Body of pancreas (tissue), 4 donors: ENCODE measurements around the gene SNAPC3. TPM values are rescaled to one million over a fixed set of nuclear protein-coding genes. Genes with fewer than 3 reads are reported as not detected.

Experiments used
- ATAC-seq: fragments of 150-250 bp; one replicate; pipeline ENCODE4 v1.9.1; 2016
- DNase-seq, 4 donors: peaks; one replicate each; pipeline ENCODE4 v3.0.0-alpha.2; 2019
- H3K27ac ChIP-seq, 4 donors: fragments of 200-600 bp; sonication (generic); 1 replicate in 3 of 4; 2 replicates in 1 of 4; pipeline versions ENCODE4 v1.5.1 to v1.6.1; 2016 to 2019; ENCODE audit warnings: mild to moderate bottlenecking in 1 of 4, mixed read lengths in 1 of 4, moderate library complexity in 1 of 4
- H3K27me3 ChIP-seq, 2 donors: fragments of 200-600 bp; sonication (generic); one replicate each; pipeline ENCODE4 v1.6.0; 2016; ENCODE audit warnings: mild to moderate bottlenecking in 1 of 2
- H3K36me3 ChIP-seq, 2 donors: fragments of 200-600 bp; sonication (generic); replicated peaks in 1 of 2; 2 replicates each; pipeline ENCODE4 v1.5.1; 2016; ENCODE audit warnings: low read depth in 2 of 2; ENCODE audit not compliant: insufficient read depth in 1 of 2
- H3K4me1 ChIP-seq: fragments of 200-600 bp; sonication (generic); one replicate; pipeline ENCODE4 v1.6.0; 2016
- H3K4me3 ChIP-seq, 2 donors: fragments of 200-600 bp; sonication (generic); 1 replicate in 1 of 2; 2 replicates in 1 of 2; pipeline ENCODE4 v1.5.1; 2016 to 2019
- H3K9me3 ChIP-seq, 3 donors: fragments of 200-600 bp; sonication (generic); 1 replicate in 2 of 3; 2 replicates in 1 of 3; pipeline ENCODE4 v1.5.1; 2016
- POLR2A ChIP-seq, 3 donors: fragments of 450-650 bp; IDR thresholded peaks; one replicate each; pipeline ENCODE4 v1.6.1; 2016; ENCODE audit warnings: antibody characterized with exemption in 3 of 3, mild to moderate bottlenecking in 2 of 3
- WGBS, 2 donors: methylation state at CpG; one replicate each; pipeline ENCODE4 v1.1.5; 2017; 5-methylcytosine and 5-hydroxymethylcytosine counted together
- intact Hi-C: fragments of 100-400 bp; cut with DNase I; formaldehyde crosslinking; loops from one replicate; pipeline ENCODE4 v1.15.1; 2023
- small RNA-seq: library from RNA; depleted of rRNA; stranded (forward); fragments of <200 nt; gene quantifications from one replicate; pipeline ENCODE3, GENCODE V24; 2016
- total RNA-seq, 2 donors: library from RNA; depleted of rRNA; stranded (reverse); fragments of >200 nt; gene quantifications; one replicate each; pipeline ENCODE4 v1.1.0, GENCODE V29; 2016
- TF ChIP-seq, protein P1 (sequence below), 7 experiments: fragments of 450-650 bp in 4 of 7; fragments of 200-600 bp in 3 of 7; sonication (generic) in 3 of 7; IDR thresholded peaks; one replicate each; pipeline ENCODE4 v1.5.1; 2016 to 2019; ENCODE audit warnings: antibody characterized with exemption in 7 of 7

Gene SNAPC3
- total RNA-seq, 2 donors from 2014 or later, result 21.8 to 31.6 TPM

DNA sequence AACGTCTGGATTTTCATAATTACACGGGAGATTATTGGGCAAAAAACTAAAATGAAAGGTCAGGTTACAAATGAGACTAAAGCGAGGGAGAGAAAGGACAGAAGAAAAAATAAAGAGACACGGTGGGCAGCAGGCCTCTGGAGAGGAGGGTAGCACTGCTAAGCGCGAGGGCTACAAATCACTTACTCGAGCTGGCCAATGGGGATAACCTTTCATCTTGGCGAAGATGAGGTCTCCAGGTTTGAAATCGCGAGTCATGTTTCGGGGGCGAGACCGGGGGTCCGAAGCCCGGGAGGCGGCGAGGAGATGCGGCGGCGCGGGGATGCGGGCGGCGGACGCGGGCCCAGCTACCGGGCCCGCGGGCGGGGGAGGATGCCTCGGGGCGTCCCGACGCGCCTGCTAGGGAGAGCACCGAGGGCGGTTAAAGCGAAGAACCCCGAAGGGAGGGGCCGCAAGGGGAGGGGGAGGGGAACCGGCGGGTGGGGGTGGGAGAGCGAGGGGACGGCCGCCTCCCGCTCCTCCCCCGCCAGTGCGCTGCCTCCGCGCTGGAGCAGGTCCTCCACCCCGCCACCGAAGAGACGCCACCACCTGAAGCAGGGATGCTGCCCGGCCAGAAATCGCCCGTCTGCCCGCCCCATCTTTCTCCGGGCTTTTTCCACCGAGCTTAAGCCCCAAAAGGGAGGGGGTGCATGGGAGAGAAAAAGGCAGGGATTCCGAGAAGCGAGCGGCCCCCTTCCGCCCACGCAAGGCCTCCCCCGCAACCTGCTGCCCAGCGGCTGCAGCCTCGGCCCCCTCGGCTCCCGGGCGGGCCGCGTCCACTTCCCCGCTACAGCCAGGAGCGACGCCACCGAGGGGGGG, 87.5 kb downstream of the SNAPC3 start:
- peak in 3 of 4 donors; percentile 22 to 33 (median 24) for DNase-seq

DNA sequence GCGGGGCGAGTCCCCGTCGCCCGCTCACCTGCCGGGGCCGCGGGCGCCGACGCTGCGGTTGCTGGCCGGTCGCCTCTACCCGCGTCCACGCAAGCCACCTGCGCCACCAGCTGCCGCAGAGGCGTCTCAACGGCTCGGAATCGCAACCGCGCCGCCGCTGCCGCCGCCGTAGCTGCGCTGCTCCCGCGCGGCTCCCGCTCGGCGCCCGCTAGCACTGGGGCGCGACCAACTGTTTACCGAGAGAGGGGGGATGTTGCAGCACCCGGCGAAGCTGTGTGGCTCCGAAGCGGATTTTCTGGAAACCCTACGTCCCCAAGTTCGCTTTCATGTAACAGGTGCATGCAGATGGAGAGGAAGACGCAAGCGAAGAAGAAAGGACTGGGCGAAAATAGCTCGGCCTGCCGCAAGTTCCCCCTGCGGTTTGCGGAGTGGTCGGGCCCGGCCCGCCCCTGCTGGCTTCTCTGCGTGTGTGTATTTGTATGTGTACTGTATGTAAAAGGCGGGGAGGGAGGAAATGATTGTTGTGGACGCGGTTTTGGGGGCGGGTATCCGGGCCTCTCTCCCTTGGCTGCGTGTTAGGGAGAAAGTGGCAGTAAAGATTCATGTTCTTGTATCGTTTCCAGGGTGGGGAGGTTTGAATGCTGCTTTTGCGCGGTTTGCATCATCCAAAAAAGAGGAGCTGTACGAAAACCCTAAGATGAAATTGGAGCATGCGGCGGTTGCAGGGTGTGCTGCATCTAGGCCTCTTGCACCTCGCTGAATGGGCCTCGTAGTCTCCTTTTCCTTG, 88.3 kb downstream of the SNAPC3 start, which contains the start of gene PSIP1:
TSS of gene PSIP1 (minus strand) at position 182 of the 787 bp plus-strand sequence. CDS start 782 bp downstream, outside the sequence.
- WGBS, 2 donors, result 0% methylated on average over 31 to 72 of the region's 72 CpGs
- intact Hi-C loops, result no loop called here
- DNase-seq, result peak; percentile 58 to 74 (median 72)
- peak; percentile 94 for ATAC-seq
- peaks cover 11% of the 10 kb centered on the region for H3K4me1 ChIP-seq
- H3K27me3 ChIP-seq, result no peaks in the 10 kb centered on the region
- peak; percentile 59 to 62 (median 62) for TF ChIP-seq POLR2A (IDR thresholded peaks at IDR 0.05)
- TF ChIP-seq, protein P1, sequence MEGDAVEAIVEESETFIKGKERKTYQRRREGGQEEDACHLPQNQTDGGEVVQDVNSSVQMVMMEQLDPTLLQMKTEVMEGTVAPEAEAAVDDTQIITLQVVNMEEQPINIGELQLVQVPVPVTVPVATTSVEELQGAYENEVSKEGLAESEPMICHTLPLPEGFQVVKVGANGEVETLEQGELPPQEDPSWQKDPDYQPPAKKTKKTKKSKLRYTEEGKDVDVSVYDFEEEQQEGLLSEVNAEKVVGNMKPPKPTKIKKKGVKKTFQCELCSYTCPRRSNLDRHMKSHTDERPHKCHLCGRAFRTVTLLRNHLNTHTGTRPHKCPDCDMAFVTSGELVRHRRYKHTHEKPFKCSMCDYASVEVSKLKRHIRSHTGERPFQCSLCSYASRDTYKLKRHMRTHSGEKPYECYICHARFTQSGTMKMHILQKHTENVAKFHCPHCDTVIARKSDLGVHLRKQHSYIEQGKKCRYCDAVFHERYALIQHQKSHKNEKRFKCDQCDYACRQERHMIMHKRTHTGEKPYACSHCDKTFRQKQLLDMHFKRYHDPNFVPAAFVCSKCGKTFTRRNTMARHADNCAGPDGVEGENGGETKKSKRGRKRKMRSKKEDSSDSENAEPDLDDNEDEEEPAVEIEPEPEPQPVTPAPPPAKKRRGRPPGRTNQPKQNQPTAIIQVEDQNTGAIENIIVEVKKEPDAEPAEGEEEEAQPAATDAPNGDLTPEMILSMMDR (IDR thresholded peaks at IDR 0.05), result peak in 4 of 7 experiments; percentile 23 to 59 (median 39)
- no peaks in the 10 kb centered on the region for H3K9me3 ChIP-seq
- peak within 1 kb of the TSS; percentile 80 to 93 (median 88) for H3K27ac ChIP-seq
- H3K4me3 ChIP-seq, result peak within 1 kb of the TSS; percentile 74 to 98
- no peaks in the 10 kb centered on the region for H3K36me3 ChIP-seq

More for the DNA sequence above, 87.5 kb downstream of the SNAPC3 start:
- Histone ChIP-seq H3K4me3 (peak overlapping the region; percentile 74 to 98), H3K27me3 (no peaks in the 10 kb centered on the region), H3K4me1 (peaks cover 11% of the 10 kb centered on the region), H3K9me3 (no peaks in the 10 kb centered on the region), H3K36me3 (no peaks in the 10 kb centered on the region), H3K27ac (peak overlapping the region; percentile 80 to 93 (median 88))
- 2% methylated on average over 12 to 59 of the region's 76 CpGs for WGBS, 2 donors
- TF ChIP-seq POLR2A (IDR thresholded peaks at IDR 0.05), result no peak
- TF ChIP-seq, protein P1 (IDR thresholded peaks at IDR 0.05), result no peak
- intact Hi-C loops, result no loop called here
- peak; percentile 76 for ATAC-seq

Small RNAs within 50 kb of the gene (small RNA-seq; reads per million reads assigned to genes)
- gene RNU6-319P, result not detected

Other genes starting within 250 kb of the SNAPC3 start
- 1 to 10 TPM; 5.3 to 6.0 TPM for gene TTC39B, start 115.7 kb upstream of the SNAPC3 start, total RNA-seq
- gene PSIP1, start 88.1 kb downstream of the SNAPC3 start, total RNA-seq, result 10 to 100 TPM; 21.5 to 25.7 TPM
- gene CCDC171, start 130.2 kb downstream of the SNAPC3 start, total RNA-seq, result 1 to 10 TPM; 2.3 to 4.7 TPM